GM23338 (cell line): ENCODE measurements around the gene CMIP. TPM values are rescaled to one million over a fixed set of nuclear protein-coding genes. Genes with fewer than 3 reads are reported as not detected.

Experiments used
- ATAC-seq: fragments of 200-7000 bp; cut with Tn5 transposase; 3 replicates; pipeline ENCODE4 v1.9.1; 2020
- DNase-seq: peaks from one replicate; pipeline ENCODE4 v3.0.0-alpha.2; 2015; ENCODE audit warnings: low spot score
- H2AFZ ChIP-seq: fragments of 200-600 bp; sonication (generic); 2 replicates; pipeline ENCODE4 v1.8.0; 2016; ENCODE audit warnings: antibody characterized with exemption, mild to moderate bottlenecking, moderate library complexity
- H3F3A ChIP-seq: fragments of 200-600 bp; sonication (generic); replicated peaks from 2 replicates; pipeline ENCODE4 v1.8.0; 2017; ENCODE audit warnings: antibody characterized with exemption, mixed run types, low read depth
- H3K27ac ChIP-seq: fragments of 200-600 bp; sonication (generic); 2 replicates; pipeline ENCODE4 v1.6.1; 2016; ENCODE audit warnings: low read depth
- H3K27me3 ChIP-seq: fragments of 200-600 bp; sonication (generic); 2 replicates; pipeline ENCODE4 v1.8.0; 2016; ENCODE audit warnings: mild to moderate bottlenecking, mixed run types, moderate library complexity; ENCODE audit not compliant: insufficient read depth
- H3K36me3 ChIP-seq: fragments of 200-600 bp; sonication (generic); 2 replicates; pipeline ENCODE4 v1.8.0; 2016; ENCODE audit warnings: mild to moderate bottlenecking; ENCODE audit not compliant: insufficient read depth
- H3K4me1 ChIP-seq: fragments of 200-600 bp; sonication (generic); 2 replicates; pipeline ENCODE4 v1.8.0; 2016; ENCODE audit warnings: mild to moderate bottlenecking, moderate library complexity; ENCODE audit not compliant: insufficient read depth
- H3K4me2 ChIP-seq: fragments of 200-600 bp; sonication (generic); 2 replicates; pipeline ENCODE4 v1.7.1; 2017; ENCODE audit warnings: mixed run types
- H3K4me3 ChIP-seq: fragments of 200-600 bp; sonication (generic); 2 replicates; pipeline ENCODE4 v1.6.1; 2016; ENCODE audit warnings: mixed run types
- H3K79me2 ChIP-seq: fragments of 200-600 bp; sonication (generic); replicated peaks from 2 replicates; pipeline ENCODE4 v1.8.0; 2017; ENCODE audit warnings: mild to moderate bottlenecking; ENCODE audit not compliant: insufficient read depth
- H3K9me2 ChIP-seq: fragments of 200-600 bp; sonication (generic); 2 replicates; pipeline ENCODE4 v1.8.0; 2017; ENCODE audit not compliant: insufficient read depth
- H4K20me1 ChIP-seq: fragments of 200-600 bp; sonication (generic); replicated peaks from 2 replicates; pipeline ENCODE4 v1.8.0; 2017; ENCODE audit warnings: mild to moderate bottlenecking; ENCODE audit not compliant: insufficient read depth
- H3K27ac Mint-ChIP-seq: 2 replicates; pipeline ENCODE4 v1.8.0; 2020; ENCODE audit warnings: inconsistent platforms, mild to moderate bottlenecking, moderate library complexity, mixed read lengths
- H3K27me3 Mint-ChIP-seq: 3 replicates; pipeline ENCODE4 v1.8.0; 2022; ENCODE audit warnings: low read depth, mild to moderate bottlenecking, moderate library complexity, mixed read lengths, inconsistent platforms; ENCODE audit not compliant: insufficient read depth, poor library complexity
- H3K36me3 Mint-ChIP-seq: 3 replicates; pipeline ENCODE4 v1.8.0; 2021; ENCODE audit warnings: low read depth, mild to moderate bottlenecking, inconsistent platforms, moderate library complexity, mixed read lengths
- H3K4me1 Mint-ChIP-seq: 3 replicates; pipeline ENCODE4 v1.8.0; 2020; ENCODE audit warnings: mild to moderate bottlenecking, inconsistent platforms, mixed read lengths
- H3K4me3 Mint-ChIP-seq: 3 replicates; pipeline ENCODE4 v1.8.0; 2021; ENCODE audit warnings: moderate library complexity, mild to moderate bottlenecking, inconsistent platforms, mixed read lengths
- H3K9me3 Mint-ChIP-seq: 3 replicates; pipeline ENCODE4 v1.8.0; 2020; ENCODE audit warnings: moderate library complexity, mild to moderate bottlenecking, inconsistent platforms, mixed read lengths
- CREB1 ChIP-seq: fragments of 250-450 bp; sonication (Bioruptor Pico); IDR thresholded peaks from 2 replicates; pipeline ENCODE4 v1.5.0; 2020; ENCODE audit warnings: low read depth, mild to moderate bottlenecking, moderate library complexity
- CTCF ChIP-seq, 2 experiments: fragments of 200-600 bp in 1 of 2; sonication (generic) in 1 of 2; conservative IDR thresholded peaks; 2 replicates each; pipeline versions ENCODE4 v1.5.1 to v1.6.1; 2016 to 2017; ENCODE audit warnings: antibody characterized with exemption in 2 of 2, low read depth in 2 of 2, mild to moderate bottlenecking in 2 of 2, moderate library complexity in 1 of 2
- ETS1 ChIP-seq: IDR thresholded peaks from 2 replicates; pipeline ENCODE4 v1.6.1; 2016; ENCODE audit warnings: antibody characterized with exemption
- EZH2 ChIP-seq: fragments of 200-600 bp; sonication (generic); IDR thresholded peaks from one replicate; pipeline ENCODE4 v1.8.0; 2017; ENCODE audit warnings: antibody characterized with exemption, mild to moderate bottlenecking, low read depth; ENCODE audit not compliant: unreplicated experiment
- EZH2phosphoT487 ChIP-seq: fragments of 200-600 bp; sonication (generic); IDR thresholded peaks from one replicate; pipeline ENCODE4 v1.8.1; 2018; ENCODE audit warnings: antibody characterized with exemption; ENCODE audit not compliant: unreplicated experiment
- JUNB ChIP-seq: IDR thresholded peaks from one replicate; pipeline ENCODE4 v1.6.1; 2016; ENCODE audit warnings: antibody characterized with exemption; ENCODE audit not compliant: unreplicated experiment
- NANOG ChIP-seq: IDR thresholded peaks from 2 replicates; pipeline ENCODE4 v1.6.1; 2016; ENCODE audit warnings: antibody characterized with exemption, borderline replicate concordance
- POLR2AphosphoS5 ChIP-seq: IDR thresholded peaks from 2 replicates; pipeline ENCODE4 v1.6.1; 2016; ENCODE audit warnings: antibody characterized with exemption, low read depth
- STAT1 ChIP-seq: IDR thresholded peaks from one replicate; pipeline ENCODE4 v1.6.1; 2016; ENCODE audit warnings: antibody characterized with exemption; ENCODE audit not compliant: unreplicated experiment
- ZNF114 ChIP-seq: fragments of 250-450 bp; sonication (Bioruptor Pico); IDR thresholded peaks from 2 replicates; pipeline ENCODE4 v1.5.0; 2020; ENCODE audit warnings: mild to moderate bottlenecking, moderate library complexity
- ZNF331 ChIP-seq: fragments of 250-450 bp; sonication (Bioruptor Pico); IDR thresholded peaks from 2 replicates; pipeline ENCODE4 v1.5.0; 2020; ENCODE audit warnings: low read depth, mild to moderate bottlenecking, moderate library complexity
- polyA plus RNA-seq: library from polyadenylated mRNA; unstranded; fragments of >200 nt; fragmentation: Nextera tagmentation; extraction: Ambion mirVana; gene quantifications from 2 replicates; pipeline ENCODE4 v1.2.1, GENCODE V29; 2016
- total RNA-seq: library from RNA; depleted of rRNA; stranded (reverse); fragments of >200 nt; shearing (Covaris generic); gene quantifications from 2 replicates; pipeline ENCODE4 v1.2.3, GENCODE V29; 2014
- TF ChIP-seq, protein P1 (sequence below): IDR thresholded peaks from one replicate; pipeline ENCODE4 v1.6.1; 2018; ENCODE audit warnings: antibody characterized with exemption; ENCODE audit not compliant: unreplicated experiment
- TF ChIP-seq, protein P2 (sequence below): fragments of 250-450 bp; sonication (Bioruptor Pico); IDR thresholded peaks from 2 replicates; pipeline ENCODE4 v1.5.0; 2020; ENCODE audit warnings: mild to moderate bottlenecking, moderate library complexity

The CMIP gene
- total and polyA plus RNA-seq, 2 experiments from 2014 or later = 9.5 to 62.3 TPM

- no peaks in the 10 kb centered on the region for H3F3A ChIP-seq
- TF ChIP-seq, protein P1, sequence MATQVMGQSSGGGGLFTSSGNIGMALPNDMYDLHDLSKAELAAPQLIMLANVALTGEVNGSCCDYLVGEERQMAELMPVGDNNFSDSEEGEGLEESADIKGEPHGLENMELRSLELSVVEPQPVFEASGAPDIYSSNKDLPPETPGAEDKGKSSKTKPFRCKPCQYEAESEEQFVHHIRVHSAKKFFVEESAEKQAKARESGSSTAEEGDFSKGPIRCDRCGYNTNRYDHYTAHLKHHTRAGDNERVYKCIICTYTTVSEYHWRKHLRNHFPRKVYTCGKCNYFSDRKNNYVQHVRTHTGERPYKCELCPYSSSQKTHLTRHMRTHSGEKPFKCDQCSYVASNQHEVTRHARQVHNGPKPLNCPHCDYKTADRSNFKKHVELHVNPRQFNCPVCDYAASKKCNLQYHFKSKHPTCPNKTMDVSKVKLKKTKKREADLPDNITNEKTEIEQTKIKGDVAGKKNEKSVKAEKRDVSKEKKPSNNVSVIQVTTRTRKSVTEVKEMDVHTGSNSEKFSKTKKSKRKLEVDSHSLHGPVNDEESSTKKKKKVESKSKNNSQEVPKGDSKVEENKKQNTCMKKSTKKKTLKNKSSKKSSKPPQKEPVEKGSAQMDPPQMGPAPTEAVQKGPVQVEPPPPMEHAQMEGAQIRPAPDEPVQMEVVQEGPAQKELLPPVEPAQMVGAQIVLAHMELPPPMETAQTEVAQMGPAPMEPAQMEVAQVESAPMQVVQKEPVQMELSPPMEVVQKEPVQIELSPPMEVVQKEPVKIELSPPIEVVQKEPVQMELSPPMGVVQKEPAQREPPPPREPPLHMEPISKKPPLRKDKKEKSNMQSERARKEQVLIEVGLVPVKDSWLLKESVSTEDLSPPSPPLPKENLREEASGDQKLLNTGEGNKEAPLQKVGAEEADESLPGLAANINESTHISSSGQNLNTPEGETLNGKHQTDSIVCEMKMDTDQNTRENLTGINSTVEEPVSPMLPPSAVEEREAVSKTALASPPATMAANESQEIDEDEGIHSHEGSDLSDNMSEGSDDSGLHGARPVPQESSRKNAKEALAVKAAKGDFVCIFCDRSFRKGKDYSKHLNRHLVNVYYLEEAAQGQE = no peak
- TF ChIP-seq EZH2 = no peak
- TF ChIP-seq STAT1 = no peak
- no peak for TF ChIP-seq ZNF331 (CRISPR knock-in tag)
- TF ChIP-seq EZH2phosphoT487 = no peak
- no peak for TF ChIP-seq NANOG
- no peak for TF ChIP-seq ZNF114 (CRISPR knock-in tag)
- no peak for TF ChIP-seq POLR2AphosphoS5
- no peak for TF ChIP-seq CTCF (conservative IDR thresholded peaks at IDR 0.05; ENCODE audit: low read depth in 2 of 2)
- TF ChIP-seq, protein P2, sequence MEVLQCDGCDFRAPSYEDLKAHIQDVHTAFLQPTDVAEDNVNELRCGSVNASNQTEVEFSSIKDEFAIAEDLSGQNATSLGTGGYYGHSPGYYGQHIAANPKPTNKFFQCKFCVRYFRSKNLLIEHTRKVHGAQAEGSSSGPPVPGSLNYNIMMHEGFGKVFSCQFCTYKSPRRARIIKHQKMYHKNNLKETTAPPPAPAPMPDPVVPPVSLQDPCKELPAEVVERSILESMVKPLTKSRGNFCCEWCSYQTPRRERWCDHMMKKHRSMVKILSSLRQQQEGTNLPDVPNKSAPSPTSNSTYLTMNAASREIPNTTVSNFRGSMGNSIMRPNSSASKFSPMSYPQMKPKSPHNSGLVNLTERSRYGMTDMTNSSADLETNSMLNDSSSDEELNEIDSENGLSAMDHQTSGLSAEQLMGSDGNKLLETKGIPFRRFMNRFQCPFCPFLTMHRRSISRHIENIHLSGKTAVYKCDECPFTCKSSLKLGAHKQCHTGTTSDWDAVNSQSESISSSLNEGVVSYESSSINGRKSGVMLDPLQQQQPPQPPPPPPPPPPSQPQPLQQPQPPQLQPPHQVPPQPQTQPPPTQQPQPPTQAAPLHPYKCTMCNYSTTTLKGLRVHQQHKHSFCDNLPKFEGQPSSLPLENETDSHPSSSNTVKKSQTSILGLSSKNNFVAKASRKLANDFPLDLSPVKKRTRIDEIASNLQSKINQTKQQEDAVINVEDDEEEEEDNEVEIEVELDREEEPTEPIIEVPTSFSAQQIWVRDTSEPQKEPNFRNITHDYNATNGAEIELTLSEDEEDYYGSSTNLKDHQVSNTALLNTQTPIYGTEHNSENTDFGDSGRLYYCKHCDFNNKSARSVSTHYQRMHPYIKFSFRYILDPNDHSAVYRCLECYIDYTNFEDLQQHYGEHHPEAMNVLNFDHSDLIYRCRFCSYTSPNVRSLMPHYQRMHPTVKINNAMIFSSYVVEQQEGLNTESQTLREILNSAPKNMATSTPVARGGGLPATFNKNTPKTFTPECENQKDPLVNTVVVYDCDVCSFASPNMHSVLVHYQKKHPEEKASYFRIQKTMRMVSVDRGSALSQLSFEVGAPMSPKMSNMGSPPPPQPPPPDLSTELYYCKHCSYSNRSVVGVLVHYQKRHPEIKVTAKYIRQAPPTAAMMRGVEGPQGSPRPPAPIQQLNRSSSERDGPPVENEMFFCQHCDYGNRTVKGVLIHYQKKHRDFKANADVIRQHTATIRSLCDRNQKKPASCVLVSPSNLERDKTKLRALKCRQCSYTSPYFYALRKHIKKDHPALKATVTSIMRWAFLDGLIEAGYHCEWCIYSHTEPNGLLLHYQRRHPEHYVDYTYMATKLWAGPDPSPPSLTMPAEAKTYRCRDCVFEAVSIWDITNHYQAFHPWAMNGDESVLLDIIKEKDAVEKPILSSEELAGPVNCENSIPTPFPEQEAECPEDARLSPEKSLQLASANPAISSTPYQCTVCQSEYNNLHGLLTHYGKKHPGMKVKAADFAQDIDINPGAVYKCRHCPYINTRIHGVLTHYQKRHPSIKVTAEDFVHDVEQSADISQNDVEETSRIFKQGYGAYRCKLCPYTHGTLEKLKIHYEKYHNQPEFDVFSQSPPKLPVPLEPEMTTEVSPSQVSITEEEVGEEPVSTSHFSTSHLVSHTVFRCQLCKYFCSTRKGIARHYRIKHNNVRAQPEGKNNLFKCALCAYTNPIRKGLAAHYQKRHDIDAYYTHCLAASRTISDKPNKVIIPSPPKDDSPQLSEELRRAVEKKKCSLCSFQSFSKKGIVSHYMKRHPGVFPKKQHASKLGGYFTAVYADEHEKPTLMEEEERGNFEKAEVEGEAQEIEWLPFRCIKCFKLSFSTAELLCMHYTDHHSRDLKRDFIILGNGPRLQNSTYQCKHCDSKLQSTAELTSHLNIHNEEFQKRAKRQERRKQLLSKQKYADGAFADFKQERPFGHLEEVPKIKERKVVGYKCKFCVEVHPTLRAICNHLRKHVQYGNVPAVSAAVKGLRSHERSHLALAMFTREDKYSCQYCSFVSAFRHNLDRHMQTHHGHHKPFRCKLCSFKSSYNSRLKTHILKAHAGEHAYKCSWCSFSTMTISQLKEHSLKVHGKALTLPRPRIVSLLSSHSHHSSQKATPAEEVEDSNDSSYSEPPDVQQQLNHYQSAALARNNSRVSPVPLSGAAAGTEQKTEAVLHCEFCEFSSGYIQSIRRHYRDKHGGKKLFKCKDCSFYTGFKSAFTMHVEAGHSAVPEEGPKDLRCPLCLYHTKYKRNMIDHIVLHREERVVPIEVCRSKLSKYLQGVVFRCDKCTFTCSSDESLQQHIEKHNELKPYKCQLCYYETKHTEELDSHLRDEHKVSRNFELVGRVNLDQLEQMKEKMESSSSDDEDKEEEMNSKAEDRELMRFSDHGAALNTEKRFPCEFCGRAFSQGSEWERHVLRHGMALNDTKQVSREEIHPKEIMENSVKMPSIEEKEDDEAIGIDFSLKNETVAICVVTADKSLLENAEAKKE = no peak
- TF ChIP-seq CREB1 = no peak
- no peak for TF ChIP-seq JUNB
- TF ChIP-seq ETS1 = no peak
- H3K36me3 Mint-ChIP-seq = peaks cover 7% of the 10 kb centered on the region
- peaks cover 47% of the 10 kb centered on the region for H3K4me1 Mint-ChIP-seq
- H3K27ac ChIP-seq = no peak overlapping the region
- ATAC-seq (no peak), DNase-seq (peak; percentile 49)
- H3K36me3 ChIP-seq = no peaks in the 10 kb centered on the region
- peaks cover 100% of the 10 kb centered on the region for H3K79me2 ChIP-seq
- H3K4me1 ChIP-seq = peaks cover 17% of the 10 kb centered on the region
- H2AFZ ChIP-seq = no peak overlapping the region
- H3K27ac Mint-ChIP-seq = no peak overlapping the region
- H3K9me3 Mint-ChIP-seq = no peaks in the 10 kb centered on the region
- H3K4me3 Mint-ChIP-seq = no peak overlapping the region
- no peak overlapping the region for H3K4me3 ChIP-seq
- peaks cover 4% of the 10 kb centered on the region for H3K27me3 Mint-ChIP-seq
- H3K27me3 ChIP-seq = no peaks in the 10 kb centered on the region
- no peak overlapping the region for H3K4me2 ChIP-seq
- H4K20me1 ChIP-seq = peaks cover 56% of the 10 kb centered on the region
- no peaks in the 10 kb centered on the region for H3K9me2 ChIP-seq
Measured at GRCh38 chr16:81483970-81484595, 39.5 kb downstream of the CMIP start.
